K562 (cell line): ENCODE results near the gene WDR55.

Experiments used
- ADNP ChIP-seq: fragments of 200-800 bp; sonication (Bioruptor generic); IDR thresholded peaks from 2 replicates; pipeline ENCODE4 v1.6.1; 2016; ENCODE audit warnings: missing genetic modification characterization, missing compliant biosample characterization
- FOXM1 ChIP-seq, 2 experiments: fragments of 450-650 bp in 1 of 2; sonication (generic) in 1 of 2; formaldehyde crosslinking in 1 of 2; IDR thresholded peaks; 2 replicates each; pipeline versions ENCODE4 v1.6.1 to v1.9.0; 2017 to 2022; ENCODE audit warnings: low read depth in 2 of 2, mild to moderate bottlenecking in 2 of 2, missing genetic modification reagents in 1 of 2, moderate library complexity in 1 of 2
- HDAC2 ChIP-seq: fragments of 450-650 bp; IDR thresholded peaks from 2 replicates; pipeline ENCODE4 v1.6.1; 2016; ENCODE audit warnings: mild to moderate bottlenecking
- TF ChIP-seq, protein P1 (sequence below): fragments of 250-450 bp; sonication (Bioruptor Pico); IDR thresholded peaks from 2 replicates; pipeline ENCODE4 v1.5.1; 2021; ENCODE audit warnings: mild to moderate bottlenecking

DNA sequence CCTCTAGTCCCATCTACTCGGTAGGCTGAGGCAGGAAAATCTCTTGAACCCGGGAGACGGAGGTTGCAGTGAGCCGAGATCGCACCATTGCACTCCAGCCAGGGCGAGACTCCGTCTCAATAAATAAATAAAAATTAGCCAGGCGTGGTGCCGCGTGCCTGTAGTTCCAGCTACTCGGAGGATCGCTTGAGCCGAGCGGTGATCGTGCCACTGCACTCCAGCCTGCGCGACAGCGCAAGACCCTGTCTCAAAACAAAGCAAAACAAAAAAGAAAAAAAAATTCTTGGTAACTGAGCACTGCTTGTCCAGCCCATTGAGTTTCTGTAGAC lies 710 bp upstream of the WDR55 start:
- TF ChIP-seq, protein P1, sequence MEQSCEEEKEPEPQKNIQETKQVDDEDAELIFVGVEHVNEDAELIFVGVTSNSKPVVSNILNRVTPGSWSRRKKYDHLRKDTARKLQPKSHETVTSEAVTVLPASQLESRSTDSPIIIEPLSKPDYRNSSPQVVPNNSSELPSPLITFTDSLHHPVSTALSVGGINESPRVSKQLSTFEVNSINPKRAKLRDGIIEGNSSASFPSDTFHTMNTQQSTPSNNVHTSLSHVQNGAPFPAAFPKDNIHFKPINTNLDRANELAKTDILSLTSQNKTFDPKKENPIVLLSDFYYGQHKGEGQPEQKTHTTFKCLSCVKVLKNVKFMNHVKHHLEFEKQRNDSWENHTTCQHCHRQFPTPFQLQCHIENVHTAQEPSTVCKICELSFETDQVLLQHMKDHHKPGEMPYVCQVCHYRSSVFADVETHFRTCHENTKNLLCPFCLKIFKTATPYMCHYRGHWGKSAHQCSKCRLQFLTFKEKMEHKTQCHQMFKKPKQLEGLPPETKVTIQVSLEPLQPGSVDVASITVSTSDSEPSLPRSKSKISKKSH (CRISPR knock-in tag), result no peak
- TF ChIP-seq HDAC2 (no peak), FOXM1 (IDR thresholded peaks at IDR 0.05; ENCODE audit: low read depth) (no peak), FOXM1 (CRISPR knock-in tag; IDR thresholded peaks at IDR 0.05; ENCODE audit: low read depth) (no peak), ADNP (no peak)
